BLaER1 treated with 17β-estradiol and CSF1 and Interleukin-3, amounts not matched to agents 10 nM and 100 nM (cell line): ENCODE data around the gene RBP5.

Source experiments
- H3K27ac ChIP-seq, 11 experiments: shearing (Covaris generic); formaldehyde crosslinking; 2 replicates each; pipeline ENCODE4 v1.8.1; 2022
- H3K27me3 ChIP-seq, 11 experiments: shearing (Covaris generic); formaldehyde crosslinking; 2 replicates each; pipeline ENCODE4 v1.8.1; 2022
- H3K36me3 ChIP-seq, 11 experiments: shearing (Covaris generic); formaldehyde crosslinking; 2 replicates each; pipeline ENCODE4 v1.8.1; 2022
- H3K4me1 ChIP-seq, 10 experiments: shearing (Covaris generic); formaldehyde crosslinking; 2 replicates each; pipeline ENCODE4 v1.8.1; 2022
- H3K4me2 ChIP-seq, 11 experiments: shearing (Covaris generic); formaldehyde crosslinking; 2 replicates each; pipeline ENCODE4 v1.8.1; 2022
- H3K4me3 ChIP-seq, 10 experiments: shearing (Covaris generic); formaldehyde crosslinking; 2 replicates each; pipeline ENCODE4 v1.8.1; 2022
- H3K9ac ChIP-seq, 11 experiments: shearing (Covaris generic); formaldehyde crosslinking; 2 replicates each; pipeline ENCODE4 v1.8.1; 2022
- H3K9me3 ChIP-seq, 11 experiments: shearing (Covaris generic); formaldehyde crosslinking; replicated peaks in 1 of 11; 2 replicates each; pipeline ENCODE4 v1.8.1; 2022
- H4K20me1 ChIP-seq, 11 experiments: shearing (Covaris generic); formaldehyde crosslinking; 2 replicates each; pipeline ENCODE4 v1.8.1; 2022
- Cebpa-rat ChIP-seq, 11 experiments: shearing (Covaris generic); IDR thresholded peaks; 2 replicates each; pipeline ENCODE4 v1.8.1; 2022

Gene RBP5

DNA sequence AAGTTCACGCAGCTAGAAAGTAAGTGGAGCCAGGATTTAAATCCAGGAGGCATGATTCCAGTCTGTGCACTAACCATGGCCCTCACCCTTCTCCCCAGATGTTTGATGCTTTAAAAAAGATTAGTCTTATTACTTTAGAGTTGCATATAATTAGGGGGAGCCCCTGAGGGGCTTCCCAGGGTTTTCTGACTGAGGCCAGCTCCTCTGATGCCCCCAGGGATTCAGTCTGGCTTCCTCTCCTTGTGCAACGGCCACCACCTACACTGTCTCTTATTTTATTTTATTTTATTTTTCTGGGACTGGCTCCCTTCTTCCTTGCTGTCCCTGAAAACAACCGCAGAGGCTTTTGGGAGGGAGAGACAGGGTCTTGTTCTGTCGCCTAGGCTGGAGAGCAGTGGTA is 24.1 kb upstream of the RBP5 start:
- peaks cover 0 to 5% (median 0%) of the 10 kb centered on the region in 11 experiments; a peak in 1 of 22 replicates for H4K20me1 ChIP-seq
- peaks cover 26 to 98% (median 66%) of the 10 kb centered on the region in 11 experiments for H3K36me3 ChIP-seq
- H3K4me2 ChIP-seq, result peak overlapping the region in 8 of 11 experiments; percentile 29 to 73 (median 58); a peak in 14 of 22 replicates
- peak overlapping the region in 4 of 11 experiments; percentile 11 to 50 (median 22); a peak in 5 of 22 replicates for H3K9ac ChIP-seq
- H3K4me1 ChIP-seq, result peaks cover 0 to 25% (median 12%) of the 10 kb centered on the region in 10 experiments; a peak in 15 of 20 replicates
- peak overlapping the region in 2 of 11 experiments; percentile 37 to 42; a peak in 2 of 22 replicates for H3K27ac ChIP-seq
- H3K4me3 ChIP-seq, result no peak overlapping the region
- no peaks in the 10 kb centered on the region for H3K9me3 ChIP-seq
- H3K27me3 ChIP-seq, result no peaks in the 10 kb centered on the region
- TF ChIP-seq Cebpa-rat (IDR thresholded peaks at IDR 0.05), result no peak

DNA sequence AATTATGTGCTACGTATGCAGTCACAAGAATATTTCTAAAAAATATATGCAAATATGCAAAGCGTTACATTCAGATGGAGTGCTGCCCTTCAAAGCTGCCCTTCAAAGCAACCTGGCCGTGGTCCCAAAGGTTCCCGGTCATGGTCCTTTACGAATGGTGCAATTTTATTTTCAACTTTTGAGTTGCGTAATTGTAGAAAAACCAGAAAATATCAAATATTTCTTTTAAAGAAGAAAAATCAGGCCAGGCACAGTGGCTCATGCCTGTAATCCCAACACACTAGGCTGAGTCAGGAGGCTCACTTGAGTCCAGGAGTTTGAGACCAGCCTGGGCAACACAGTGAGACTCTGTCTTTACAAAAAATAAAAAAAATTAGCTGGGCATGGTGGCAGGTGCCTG is 22.8 kb upstream of the RBP5 start:
- peak in 5 of 11 experiments; percentile 27 to 76 (median 34); a peak in 4 of 22 replicates for TF ChIP-seq Cebpa-rat (IDR thresholded peaks at IDR 0.05)
- Histone ChIP-seq H3K36me3 (peaks cover 26 to 96% (median 68%) of the 10 kb centered on the region in 11 experiments), H3K4me3 (no peak overlapping the region), H3K27ac (no peak overlapping the region), H3K9me3 (no peaks in the 10 kb centered on the region), H3K4me1 (peaks cover 0 to 25% (median 12%) of the 10 kb centered on the region in 10 experiments; a peak in 15 of 20 replicates), H3K4me2 (no peak overlapping the region), H3K27me3 (no peaks in the 10 kb centered on the region), H3K9ac (no peak overlapping the region), H4K20me1 (peaks cover 0 to 5% (median 0%) of the 10 kb centered on the region in 11 experiments; a peak in 1 of 22 replicates)

DNA sequence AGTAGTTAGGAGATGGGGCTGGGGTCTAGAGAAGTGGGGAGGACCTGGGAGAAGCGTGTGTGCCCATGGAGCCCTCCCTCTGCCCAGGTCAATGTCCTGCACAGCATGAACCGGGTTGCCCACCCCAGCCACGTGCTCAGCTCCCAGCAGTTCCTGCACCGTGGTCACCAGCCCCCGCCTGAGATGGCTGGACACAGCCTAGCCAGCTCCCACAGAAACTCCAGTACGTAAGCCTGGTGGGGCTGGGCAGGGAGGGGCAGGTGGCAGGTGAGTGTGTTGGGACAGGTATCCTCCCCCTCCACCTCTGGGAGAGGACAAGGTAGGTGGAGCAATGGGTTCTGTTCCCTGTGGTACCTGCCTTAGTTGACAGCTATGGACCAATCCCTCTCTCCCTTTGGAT is 22.2 kb upstream of the RBP5 start:
- H3K9me3 ChIP-seq, result no peaks in the 10 kb centered on the region
- peaks cover 26 to 96% (median 70%) of the 10 kb centered on the region in 11 experiments for H3K36me3 ChIP-seq
- H3K27me3 ChIP-seq, result no peaks in the 10 kb centered on the region
- H3K4me3 ChIP-seq, result no peak overlapping the region
- TF ChIP-seq Cebpa-rat (IDR thresholded peaks at IDR 0.05), result no peak
- no peak overlapping the region for H3K4me2 ChIP-seq
- H3K4me1 ChIP-seq, result peaks cover 0 to 25% (median 12%) of the 10 kb centered on the region in 10 experiments; a peak in 15 of 20 replicates
- H3K27ac ChIP-seq, result no peak overlapping the region
- H4K20me1 ChIP-seq, result peaks cover 0 to 2% (median 0%) of the 10 kb centered on the region in 11 experiments; a peak in 1 of 22 replicates
- H3K9ac ChIP-seq, result no peak overlapping the region

DNA sequence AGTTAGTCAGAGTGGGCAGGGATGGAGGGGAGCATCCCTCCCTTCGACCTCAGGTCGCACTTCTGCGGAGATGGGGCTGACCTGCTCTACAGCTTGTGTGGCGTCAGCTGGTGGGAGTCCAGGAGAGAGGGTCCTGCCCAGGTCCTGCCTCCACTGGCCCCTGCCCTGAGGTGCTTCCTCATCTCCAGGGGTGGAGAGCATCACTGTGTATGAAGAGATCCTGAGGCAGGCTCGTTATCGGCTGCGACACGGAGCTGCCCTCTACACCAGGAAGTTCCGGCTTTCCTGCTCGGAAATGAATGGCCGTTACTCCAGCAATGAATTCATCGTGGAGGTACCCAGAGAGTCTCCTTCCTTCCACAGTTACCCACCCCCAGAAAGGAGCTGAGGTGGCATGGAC is 21.7 kb upstream of the RBP5 start:
- Histone ChIP-seq H3K4me3 (no peak overlapping the region), H3K27ac (no peak overlapping the region), H3K36me3 (peaks cover 26 to 95% (median 66%) of the 10 kb centered on the region in 11 experiments), H3K4me1 (peaks cover 0 to 25% (median 12%) of the 10 kb centered on the region in 10 experiments; a peak in 15 of 20 replicates), H3K9me3 (no peaks in the 10 kb centered on the region), H4K20me1 (no peaks in the 10 kb centered on the region), H3K4me2 (no peak overlapping the region), H3K27me3 (no peaks in the 10 kb centered on the region), H3K9ac (no peak overlapping the region)
- no peak for TF ChIP-seq Cebpa-rat (IDR thresholded peaks at IDR 0.05)

DNA sequence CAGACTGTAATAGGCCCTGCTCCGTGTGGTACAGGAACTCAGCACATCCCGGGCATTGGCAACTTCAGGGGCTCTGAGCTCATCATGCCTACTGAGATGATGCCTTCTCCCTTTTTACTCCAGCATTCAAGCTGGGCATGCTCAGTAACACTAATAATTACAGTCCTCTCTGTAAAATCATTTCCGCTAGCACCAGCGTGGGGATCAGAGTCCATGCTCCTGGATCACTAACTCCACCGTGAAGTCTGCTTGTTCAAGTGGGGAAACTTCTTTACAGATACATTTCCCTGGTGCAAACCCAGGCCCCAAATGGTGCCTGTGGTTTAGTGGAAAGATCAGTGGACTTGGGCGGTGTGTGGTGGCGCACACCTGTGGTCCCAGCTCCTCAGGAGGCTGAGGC is 18.2 kb upstream of the RBP5 start:
- H3K27me3 ChIP-seq, result no peaks in the 10 kb centered on the region
- H3K36me3 ChIP-seq, result peaks cover 26 to 77% (median 65%) of the 10 kb centered on the region in 11 experiments
- H3K9ac ChIP-seq, result no peak overlapping the region
- H3K27ac ChIP-seq, result no peak overlapping the region
- TF ChIP-seq Cebpa-rat (IDR thresholded peaks at IDR 0.05), result no peak
- H3K4me2 ChIP-seq, result no peak overlapping the region
- no peak overlapping the region for H3K4me3 ChIP-seq
- no peaks in the 10 kb centered on the region for H4K20me1 ChIP-seq
- H3K4me1 ChIP-seq, result peaks cover 0 to 6% (median 0%) of the 10 kb centered on the region in 10 experiments; a peak in 3 of 20 replicates
- no peaks in the 10 kb centered on the region for H3K9me3 ChIP-seq

DNA sequence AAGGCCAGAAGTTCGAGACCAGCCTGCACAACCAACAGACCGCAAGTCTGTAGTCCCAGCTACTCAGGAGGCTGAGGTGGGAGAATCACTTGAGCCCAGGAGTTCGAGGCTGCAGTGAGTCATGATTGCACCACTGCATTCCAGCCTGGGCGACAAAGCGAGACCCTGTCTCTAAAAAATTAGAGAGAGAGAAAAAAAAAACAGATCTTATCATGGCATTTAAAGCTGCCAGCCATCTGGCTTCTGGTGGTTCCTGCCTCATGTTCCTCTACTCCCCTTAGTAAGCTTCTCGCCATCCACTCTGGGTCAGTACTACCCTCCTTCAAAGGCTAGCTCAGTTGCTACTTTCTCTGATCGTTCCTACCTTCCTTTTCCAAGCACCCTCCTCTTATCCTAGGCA is 17.5 kb upstream of the RBP5 start:
- Histone ChIP-seq H3K4me1 (peaks cover 0 to 4% (median 0%) of the 10 kb centered on the region in 10 experiments; a peak in 1 of 20 replicates), H4K20me1 (no peaks in the 10 kb centered on the region), H3K9me3 (no peaks in the 10 kb centered on the region), H3K27me3 (no peaks in the 10 kb centered on the region), H3K4me3 (no peak overlapping the region), H3K9ac (0 out of 22 replicates have a peak overlapping the region, but pooled peaks of 1 of the 11 experiments have one; percentile 19), H3K4me2 (no peak overlapping the region), H3K27ac (no peak overlapping the region), H3K36me3 (peaks cover 25 to 76% (median 65%) of the 10 kb centered on the region in 11 experiments)
- TF ChIP-seq Cebpa-rat (IDR thresholded peaks at IDR 0.05), result no peak

DNA sequence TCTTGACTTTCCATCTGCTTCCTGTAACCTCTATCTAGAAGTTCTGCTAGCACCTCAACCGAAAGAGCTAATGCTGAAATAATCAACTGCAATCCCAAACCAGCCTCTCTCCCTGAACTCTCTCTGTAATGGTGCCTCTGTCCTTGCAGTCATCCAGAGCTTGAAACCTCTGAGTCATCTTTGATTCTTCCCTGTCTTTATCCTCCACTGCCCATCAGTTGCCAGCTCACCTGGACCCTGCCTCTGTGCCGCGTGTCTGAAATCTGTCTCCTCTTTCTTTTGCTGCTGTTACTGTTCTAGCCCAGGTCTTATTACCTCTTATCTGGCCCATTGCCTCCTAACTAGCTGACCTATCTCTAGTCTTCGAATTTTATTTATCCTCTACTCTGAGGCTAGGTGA is 17.0 kb upstream of the RBP5 start:
- no peak for TF ChIP-seq Cebpa-rat (IDR thresholded peaks at IDR 0.05)
- Histone ChIP-seq H3K9ac (no peak overlapping the region; a peak in 1 of 22 replicates), H3K27me3 (no peaks in the 10 kb centered on the region), H3K4me2 (no peak overlapping the region), H3K9me3 (no peaks in the 10 kb centered on the region), H3K36me3 (peaks cover 20 to 76% (median 64%) of the 10 kb centered on the region in 11 experiments), H3K4me3 (no peak overlapping the region), H4K20me1 (no peaks in the 10 kb centered on the region), H3K4me1 (peaks cover 0 to 4% (median 0%) of the 10 kb centered on the region in 10 experiments; a peak in 1 of 20 replicates), H3K27ac (no peak overlapping the region)

DNA sequence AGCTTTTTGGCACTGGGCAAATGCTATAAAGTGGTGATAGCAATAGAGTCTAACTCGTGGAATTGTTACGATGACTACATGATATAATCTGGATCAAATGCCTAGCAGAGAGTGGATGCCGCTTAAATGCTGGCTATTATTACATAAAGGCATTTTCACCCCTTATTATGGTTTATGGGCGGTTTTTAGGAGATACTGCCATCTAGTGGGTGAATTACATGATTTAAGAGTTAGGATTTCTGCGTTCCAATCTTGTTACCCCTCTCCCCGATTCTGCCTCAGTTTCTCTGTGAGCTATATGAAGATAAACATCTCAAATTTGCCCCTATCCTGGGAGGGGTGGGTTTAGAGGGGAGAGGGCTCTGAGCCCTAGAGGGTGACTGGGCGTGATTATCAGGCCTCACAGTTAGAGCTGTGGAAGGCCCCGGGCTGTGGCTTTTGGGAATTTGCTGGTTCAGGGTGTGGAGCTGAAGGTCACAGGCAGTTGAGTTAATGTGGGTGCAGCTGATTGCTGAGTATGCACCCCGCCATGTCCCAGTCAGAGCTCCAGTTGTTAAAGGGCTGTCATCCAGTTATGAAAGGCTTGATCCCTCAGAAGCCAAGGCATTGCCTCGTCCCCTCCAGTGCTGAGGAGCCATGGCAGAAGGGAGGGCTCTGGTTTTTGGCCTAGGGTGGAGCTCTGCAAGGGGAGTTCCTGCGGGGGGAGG is 15.9 kb upstream of the RBP5 start:
- Histone ChIP-seq H3K4me1 (peaks cover 0 to 4% (median 0%) of the 10 kb centered on the region in 10 experiments; a peak in 1 of 20 replicates), H3K36me3 (peaks cover 9 to 76% (median 54%) of the 10 kb centered on the region in 11 experiments; a peak in 21 of 22 replicates), H3K27me3 (no peaks in the 10 kb centered on the region), H3K27ac (no peak overlapping the region), H3K4me3 (no peak overlapping the region), H3K4me2 (no peak overlapping the region), H3K9ac (0 out of 22 replicates have a peak overlapping the region, but pooled peaks of 1 of the 11 experiments have one; percentile 3), H4K20me1 (no peaks in the 10 kb centered on the region), H3K9me3 (no peaks in the 10 kb centered on the region)
- TF ChIP-seq Cebpa-rat (IDR thresholded peaks at IDR 0.05), result no peak

DNA sequence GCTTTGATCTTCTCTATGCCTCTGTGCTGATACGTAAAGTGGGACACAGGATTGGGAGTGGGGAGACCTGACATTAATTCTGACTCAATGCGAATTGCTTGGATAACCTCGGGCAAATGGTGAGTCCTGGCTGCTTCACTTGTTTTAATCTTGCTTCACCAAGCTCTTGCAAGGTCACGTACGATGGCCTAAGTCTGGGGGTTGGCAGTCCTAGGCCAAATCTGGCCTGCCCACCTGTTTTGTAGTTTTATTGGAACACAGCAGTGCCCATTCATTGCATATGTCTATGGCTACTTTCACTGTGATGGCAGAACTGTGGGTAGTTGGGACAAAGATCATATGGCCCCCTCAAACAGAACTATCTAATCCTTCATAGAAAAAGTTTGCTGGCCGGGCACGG is 14.9 kb upstream of the RBP5 start:
- H3K27ac ChIP-seq, result no peak overlapping the region
- no peaks in the 10 kb centered on the region for H4K20me1 ChIP-seq
- no peak for TF ChIP-seq Cebpa-rat (IDR thresholded peaks at IDR 0.05)
- no peaks in the 10 kb centered on the region for H3K9me3 ChIP-seq
- peaks cover 0 to 4% (median 0%) of the 10 kb centered on the region in 10 experiments; a peak in 4 of 20 replicates for H3K4me1 ChIP-seq
- no peak overlapping the region for H3K4me2 ChIP-seq
- no peak overlapping the region for H3K9ac ChIP-seq
- H3K36me3 ChIP-seq, result peaks cover 7 to 75% (median 50%) of the 10 kb centered on the region in 11 experiments; a peak in 21 of 22 replicates
- H3K4me3 ChIP-seq, result no peak overlapping the region
- H3K27me3 ChIP-seq, result no peaks in the 10 kb centered on the region
